HG03520 (cell line): Measurements from ENCODE around the gene ZNF511.
A peak's percentile ranks its signal among the peaks of the same experiment; 100 is the strongest.
"Not testable (repeated sequence)": the region's sequence is repeated elsewhere in the genome, so short reads cannot be mapped to it uniquely, and the experiment has no call there.

ENCODE experiments used
- ATAC-seq: cut with Tn5 transposase; IDR thresholded peaks from one replicate; pipeline ENCODE4 v1.9.1; 2021; ENCODE audit warnings: mild to moderate bottlenecking, moderate library complexity; ENCODE audit not compliant: unreplicated experiment

Gene ZNF511, protein sequence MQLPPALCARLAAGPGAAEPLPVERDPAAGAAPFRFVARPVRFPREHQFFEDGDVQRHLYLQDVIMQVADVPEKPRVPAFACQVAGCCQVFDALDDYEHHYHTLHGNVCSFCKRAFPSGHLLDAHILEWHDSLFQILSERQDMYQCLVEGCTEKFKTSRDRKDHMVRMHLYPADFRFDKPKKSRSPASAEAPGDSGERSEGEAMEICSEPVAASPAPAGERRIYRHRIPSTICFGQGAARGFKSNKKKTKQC

DNA sequence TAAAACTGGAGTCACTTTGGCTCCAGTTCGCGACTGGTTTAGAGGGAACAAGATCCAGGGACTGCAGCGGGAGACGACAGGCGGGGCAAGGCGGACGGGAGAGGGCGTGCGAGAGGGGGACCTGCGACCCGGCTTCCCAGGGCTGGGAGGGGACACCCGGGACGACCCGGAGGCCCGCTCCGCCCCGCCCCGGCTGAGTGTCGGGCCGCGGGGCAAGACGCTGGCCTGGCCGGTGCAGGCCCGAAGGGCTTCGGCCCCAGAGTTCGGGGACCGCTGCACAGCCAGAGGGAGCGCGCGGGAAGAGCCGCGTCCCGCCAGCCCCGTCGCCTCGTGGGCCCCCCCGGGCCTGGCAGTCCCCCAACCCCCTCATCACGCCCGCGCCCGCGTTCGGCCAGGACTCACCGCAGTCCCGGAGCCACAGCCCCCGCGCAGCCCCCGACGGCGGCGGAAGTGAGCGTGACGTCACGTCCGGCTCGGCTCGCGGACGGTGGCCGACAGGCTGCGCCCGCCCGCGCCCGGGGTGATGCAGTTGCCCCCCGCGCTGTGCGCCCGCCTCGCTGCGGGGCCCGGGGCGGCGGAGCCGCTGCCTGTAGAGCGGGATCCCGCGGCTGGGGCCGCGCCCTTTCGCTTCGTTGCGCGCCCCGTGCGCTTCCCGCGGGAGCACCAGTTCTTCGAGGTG is at the start of gene ZNF511, which contains the start of gene TUBGCP2:
TSS of gene ZNF511 (plus strand) at position 494 of the 679 bp plus-strand sequence. CDS start at position 524, 30 bp downstream.
TSS of gene TUBGCP2 (minus strand) at position 452 of the 679 bp plus-strand sequence. CDS start 5,931 bp downstream, outside the sequence.
- ATAC-seq: peak; percentile 69

DNA sequence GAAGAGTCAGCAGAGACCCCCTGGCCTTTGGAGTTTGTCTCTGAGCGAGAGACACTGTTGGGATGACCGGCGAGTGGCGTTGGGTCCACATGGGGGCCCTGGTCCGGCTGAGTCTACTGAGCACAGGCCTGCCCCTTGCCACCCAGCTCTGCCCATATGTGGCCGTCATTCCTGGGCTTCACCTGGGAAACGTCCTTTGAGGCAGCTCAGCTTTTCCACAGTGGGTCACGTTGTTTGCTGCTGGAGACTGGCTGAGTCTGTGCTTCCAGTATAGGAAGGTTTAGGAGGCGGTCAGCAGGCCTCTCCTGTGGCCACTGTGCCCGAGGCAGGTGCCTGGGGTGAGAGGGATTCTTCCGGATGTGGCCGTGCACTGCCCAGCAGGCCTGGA is 49.1 kb upstream of the ZNF511 start:
- no peak for ATAC-seq

- peak; percentile 47 for ATAC-seq
Observed at GRCh38 chr10:133260895-133261725, 47.6 kb upstream of the ZNF511 start.

DNA sequence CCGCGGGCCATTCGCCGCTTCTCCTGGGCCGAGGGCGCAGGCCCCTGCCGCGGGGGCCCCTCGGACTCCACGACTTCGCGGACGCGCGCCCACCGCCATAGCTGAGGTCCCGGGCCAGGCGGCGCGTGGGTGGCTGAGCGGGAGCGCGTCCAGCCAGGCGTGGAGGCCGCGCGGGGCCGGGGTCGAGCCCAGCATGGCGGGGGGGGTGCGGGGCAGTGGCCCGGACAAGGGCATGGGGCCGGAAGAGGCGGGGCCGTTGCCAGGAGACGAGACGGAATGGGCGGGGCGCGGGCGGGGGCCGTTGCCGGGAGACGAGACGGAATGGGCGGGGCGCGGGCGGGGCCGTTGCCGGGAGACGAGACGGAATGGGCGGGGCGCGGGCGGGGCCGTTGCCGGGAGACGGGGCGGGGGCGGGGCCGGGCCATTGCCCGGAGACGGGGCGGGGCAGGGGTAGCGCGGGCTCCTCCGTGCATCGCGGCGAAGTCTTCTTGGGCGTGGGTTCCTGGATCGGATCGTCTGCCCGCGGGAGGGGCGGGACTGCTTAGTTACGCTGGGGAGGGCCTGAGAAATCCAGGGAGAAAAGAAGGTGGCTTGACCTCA is 46.9 kb upstream of the ZNF511 start:
- peak; percentile 46 for ATAC-seq

GRCh38 chr10:133262696-133263095 is 46.0 kb upstream of the ZNF511 start:
- ATAC-seq: no peak

DNA sequence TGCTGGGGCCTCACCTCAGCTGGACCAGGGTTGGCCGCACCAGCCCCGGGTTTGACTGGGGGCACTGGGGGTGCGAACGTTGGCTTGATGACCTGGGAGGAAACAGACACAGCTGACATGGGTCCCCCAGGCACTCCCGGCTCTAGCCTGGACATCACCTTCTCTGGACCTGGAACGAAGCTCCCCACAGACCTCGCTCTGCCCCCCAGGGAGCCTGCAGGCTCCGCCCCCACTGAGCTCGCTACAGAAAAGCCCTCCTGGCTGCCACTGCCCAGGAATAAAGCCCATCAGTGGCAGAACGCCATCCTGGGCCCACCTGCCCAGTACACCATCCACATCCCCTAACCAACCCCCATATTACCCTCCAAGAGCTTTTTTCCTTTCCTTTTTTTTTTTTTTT is 45.0 kb upstream of the ZNF511 start:
- no peak for ATAC-seq

DNA sequence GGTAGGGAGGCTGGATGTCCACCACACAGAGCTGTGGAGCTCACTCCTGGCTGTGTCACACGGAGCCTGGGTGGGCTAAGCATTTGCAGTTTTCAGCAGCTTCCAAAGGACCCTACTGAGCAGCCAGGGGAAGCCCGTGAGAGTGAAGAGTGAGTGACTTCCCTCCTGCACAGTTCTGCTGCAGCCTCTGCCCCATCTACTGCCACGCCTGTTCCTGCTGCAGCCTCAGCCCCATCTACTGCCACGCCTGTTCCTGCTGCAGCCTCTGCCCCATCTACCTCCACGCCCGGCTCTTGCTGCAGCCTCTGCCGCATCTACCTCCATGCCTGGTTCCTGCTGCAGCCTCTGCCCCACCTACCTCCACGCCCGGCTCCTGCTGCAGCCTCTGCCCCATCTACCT is 44.3 kb upstream of the ZNF511 start:
- ATAC-seq: no peak

- ATAC-seq: not testable (repeated sequence)
Observed at GRCh38 chr10:133265052-133265451, 43.7 kb upstream of the ZNF511 start.

GRCh38 chr10:133266056-133266795 is 42.5 kb upstream of the ZNF511 start:
- no peak for ATAC-seq

DNA sequence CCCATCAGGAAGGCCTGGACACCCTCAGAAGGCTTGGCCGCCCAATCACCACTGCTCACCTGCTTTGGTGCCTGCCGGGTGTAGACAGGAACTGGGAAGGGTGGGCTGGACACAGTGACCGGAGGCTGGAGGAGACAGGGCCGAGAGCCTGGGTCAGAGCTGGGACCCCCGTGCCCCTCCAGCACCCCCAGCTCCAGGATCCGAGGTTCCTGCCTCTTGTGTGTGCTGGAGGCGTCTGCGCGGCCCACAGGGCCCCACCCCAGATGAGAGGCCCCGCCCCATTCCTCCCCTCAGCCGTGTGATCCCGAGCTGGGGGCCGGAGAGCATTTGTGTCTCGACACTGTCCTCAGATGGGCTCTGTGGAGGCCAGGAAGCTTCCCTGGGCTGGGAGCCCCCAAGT is 41.4 kb upstream of the ZNF511 start:
- no peak for ATAC-seq

- no peak for ATAC-seq
Observed at GRCh38 chr10:133267829-133268228, 40.9 kb upstream of the ZNF511 start.

DNA sequence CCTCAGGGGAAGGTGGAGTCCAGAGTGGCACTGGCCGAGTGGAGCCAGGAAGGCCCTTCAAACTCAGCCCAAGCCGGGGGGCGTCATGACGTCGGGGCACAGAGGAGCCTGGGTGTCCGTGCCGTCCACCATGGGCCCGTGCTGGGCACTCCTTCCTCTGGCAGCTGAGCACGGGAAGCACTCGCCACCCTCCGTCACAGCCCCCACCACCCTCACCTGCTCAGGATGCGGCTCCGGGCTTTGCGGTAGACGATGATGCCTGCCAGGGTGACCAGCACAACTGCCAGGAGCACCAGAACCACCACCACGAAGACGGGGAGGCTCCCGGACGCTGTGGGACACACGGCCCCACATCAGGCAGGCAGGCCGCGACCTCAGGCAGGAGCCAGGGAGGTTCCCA is 40.2 kb upstream of the ZNF511 start:
- no peak for ATAC-seq

- ATAC-seq: no peak
Observed at GRCh38 chr10:133269367-133269766, 39.3 kb upstream of the ZNF511 start.

- ATAC-seq: no peak
Observed at GRCh38 chr10:133270204-133270603, 38.5 kb upstream of the ZNF511 start.

- no peak for ATAC-seq
Observed at GRCh38 chr10:133270773-133271297, 37.9 kb upstream of the ZNF511 start.

DNA sequence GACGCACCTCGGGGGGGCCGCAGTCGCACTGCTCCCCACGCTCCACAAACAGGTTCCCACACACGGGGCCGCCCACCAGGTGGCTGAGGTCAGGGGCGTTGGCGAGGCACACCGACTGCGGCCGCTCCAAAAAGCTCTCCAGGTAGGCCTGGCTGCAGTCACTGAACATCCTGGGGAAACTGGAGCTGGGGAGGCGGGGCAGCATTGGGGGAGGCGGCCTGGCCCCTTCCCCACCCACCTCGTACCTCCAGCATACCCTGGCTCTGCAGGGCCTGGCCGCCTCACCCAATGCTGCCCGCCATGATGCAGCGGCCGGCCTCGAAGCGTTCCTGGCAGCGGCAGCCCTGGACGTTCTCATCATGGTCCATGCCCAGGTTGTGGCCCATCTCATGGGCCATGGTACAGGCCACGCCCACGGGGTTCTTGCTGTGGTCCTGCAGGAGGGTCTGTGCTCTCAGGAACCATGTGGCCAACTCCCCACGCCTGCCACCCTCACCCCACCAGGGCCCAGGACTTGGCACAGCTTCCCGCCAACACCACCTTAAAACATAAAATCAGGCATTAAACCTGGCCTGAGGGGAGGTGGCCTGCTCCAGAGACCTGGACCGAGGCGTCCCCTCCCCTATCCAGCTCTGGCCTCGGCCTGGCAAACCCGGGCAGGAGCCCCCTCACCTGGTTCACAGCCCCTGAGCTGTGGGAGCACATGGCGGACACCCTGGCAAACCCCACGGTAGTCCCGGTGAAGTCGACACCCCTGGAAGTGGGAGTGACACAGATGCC is 37.0 kb upstream of the ZNF511 start:
- no peak for ATAC-seq

DNA sequence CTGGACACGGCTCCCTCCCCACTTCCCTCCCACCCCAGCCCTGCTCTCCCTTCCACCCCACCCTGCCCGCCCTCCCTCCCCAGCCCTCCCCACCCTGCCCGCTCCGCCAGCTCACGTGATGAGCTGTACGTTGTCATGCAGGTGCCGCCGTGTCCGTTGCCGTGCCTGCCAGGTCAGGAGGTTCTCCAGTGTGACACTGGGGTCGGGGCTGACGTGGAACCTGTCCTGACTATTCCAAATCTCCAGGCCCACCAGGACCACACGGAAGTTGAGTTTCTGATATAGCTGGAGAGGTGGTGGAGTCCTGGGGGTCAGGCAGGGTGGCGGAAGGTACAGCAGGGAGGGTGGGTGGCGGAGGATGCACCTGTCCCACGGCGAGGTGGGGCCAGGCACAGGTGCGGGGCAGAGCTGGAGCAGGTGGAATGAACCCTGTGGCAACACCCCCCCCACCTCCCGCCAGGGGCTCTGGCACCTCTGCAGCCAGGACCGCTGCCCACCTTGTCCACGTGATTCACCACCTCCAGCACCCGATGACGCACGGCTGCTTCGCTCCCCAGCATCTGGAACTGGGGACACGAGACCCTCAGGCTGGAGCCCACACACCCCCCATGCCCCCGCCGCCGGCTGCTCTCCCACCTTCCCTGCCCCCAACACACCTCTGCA is 36.3 kb upstream of the ZNF511 start:
- no peak for ATAC-seq

DNA sequence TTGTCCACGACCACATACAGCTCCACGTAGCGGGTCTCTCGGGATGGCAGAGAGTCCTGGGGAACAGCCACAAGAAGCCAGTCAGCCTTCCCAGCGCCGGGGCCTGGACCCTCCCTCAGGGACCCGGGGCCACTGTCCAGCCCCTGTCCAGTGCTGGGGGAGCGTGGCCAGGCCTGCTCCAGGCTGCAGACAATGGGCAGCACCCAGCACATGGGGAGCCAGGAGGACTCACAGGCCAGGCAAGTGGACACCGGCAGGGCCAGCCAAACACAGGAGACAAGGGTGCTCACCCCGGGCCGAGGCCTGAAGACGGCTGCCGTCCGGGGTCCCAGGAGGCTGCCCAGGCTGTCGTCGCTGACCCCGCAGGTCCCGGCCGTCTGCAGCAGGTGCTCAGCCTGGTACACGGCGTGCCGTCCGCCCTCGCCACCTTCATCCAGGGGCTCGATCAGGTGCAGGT is 35.7 kb upstream of the ZNF511 start:
- ATAC-seq: no peak
